ENCODE results near the gene DNM2. TPM values are rescaled to one million over a fixed set of nuclear protein-coding genes. Genes with fewer than 3 reads are reported as not detected.

Gene DNM2
- polyA plus RNA-seq, 2 donors = 68.4 to 87.9 TPM

- H3K27me3 ChIP-seq (ENCODE audit: control insufficient read depth in 1 of 2, insufficient read depth in 2 of 2, low read length in 2 of 2) = no peaks in the 10 kb centered on the region
- H3K4me1 ChIP-seq (ENCODE audit: control insufficient read depth in 2 of 2, insufficient read depth in 2 of 2, low read length in 1 of 2) = no peaks in the 10 kb centered on the region
- H3K27ac ChIP-seq (ENCODE audit: low read depth in 2 of 2, low read length in 1 of 2) = no peak overlapping the region
- no peak overlapping the region for H3K4me3 ChIP-seq (ENCODE audit: low read depth in 1 of 2, low read length in 2 of 2)
- peaks cover 19 to 43% of the 10 kb centered on the region in 2 donors for H3K36me3 ChIP-seq (ENCODE audit: control insufficient read depth in 2 of 2, insufficient read depth in 2 of 2, low read length in 1 of 2)
- no peaks in the 10 kb centered on the region for H3K9me3 ChIP-seq (ENCODE audit: control insufficient read depth in 2 of 2, insufficient read depth in 1 of 2, low read depth in 1 of 2, low read length in 1 of 2)
- 90 to 93% methylated on average over 6 of the region's 6 CpGs for WGBS, 2 donors
Observed at GRCh38 chr19:10826846-10827245, 109.0 kb downstream of the DNM2 start.

GRCh38 chr19:10828981-10829821, 111.3 kb downstream of the DNM2 start:
- no peak overlapping the region for H3K27ac ChIP-seq (ENCODE audit: low read depth in 2 of 2, low read length in 1 of 2)
- no peaks in the 10 kb centered on the region for H3K27me3 ChIP-seq (ENCODE audit: control insufficient read depth in 1 of 2, insufficient read depth in 2 of 2, low read length in 2 of 2)
- 89 to 91% methylated on average over 26 of the region's 26 CpGs for WGBS, 2 donors
- H3K36me3 ChIP-seq (ENCODE audit: control insufficient read depth in 2 of 2, insufficient read depth in 2 of 2, low read length in 1 of 2) = peaks cover 16 to 47% of the 10 kb centered on the region in 2 donors
- H3K4me1 ChIP-seq (ENCODE audit: control insufficient read depth in 2 of 2, insufficient read depth in 2 of 2, low read length in 1 of 2) = no peaks in the 10 kb centered on the region
- H3K9me3 ChIP-seq (ENCODE audit: control insufficient read depth in 2 of 2, insufficient read depth in 1 of 2, low read depth in 1 of 2, low read length in 1 of 2) = no peaks in the 10 kb centered on the region
- no peak overlapping the region for H3K4me3 ChIP-seq (ENCODE audit: low read depth in 1 of 2, low read length in 2 of 2)

- 83 to 88% methylated on average over 16 of the region's 16 CpGs for WGBS, 2 donors
- H3K4me3 ChIP-seq (ENCODE audit: low read depth in 1 of 2, low read length in 2 of 2) = no peak overlapping the region
- no peaks in the 10 kb centered on the region for H3K9me3 ChIP-seq (ENCODE audit: control insufficient read depth in 2 of 2, insufficient read depth in 1 of 2, low read depth in 1 of 2, low read length in 1 of 2)
- H3K36me3 ChIP-seq (ENCODE audit: control insufficient read depth in 2 of 2, insufficient read depth in 2 of 2, low read length in 1 of 2) = peaks cover 16 to 42% of the 10 kb centered on the region in 2 donors
- no peak overlapping the region for H3K27ac ChIP-seq (ENCODE audit: low read depth in 2 of 2, low read length in 1 of 2)
- no peaks in the 10 kb centered on the region for H3K27me3 ChIP-seq (ENCODE audit: control insufficient read depth in 1 of 2, insufficient read depth in 2 of 2, low read length in 2 of 2)
- H3K4me1 ChIP-seq (ENCODE audit: control insufficient read depth in 2 of 2, insufficient read depth in 2 of 2, low read length in 1 of 2) = peaks cover 1 to 3% of the 10 kb centered on the region in 2 donors
Observed at GRCh38 chr19:10829967-10830366, 112.1 kb downstream of the DNM2 start.

GRCh38 chr19:10830370-10830769, 112.5 kb downstream of the DNM2 start:
- WGBS, 2 donors = 83 to 88% methylated on average over 7 of the region's 7 CpGs
- H3K27me3 ChIP-seq (ENCODE audit: control insufficient read depth in 1 of 2, insufficient read depth in 2 of 2, low read length in 2 of 2) = no peaks in the 10 kb centered on the region
- no peak overlapping the region for H3K4me3 ChIP-seq (ENCODE audit: low read depth in 1 of 2, low read length in 2 of 2)
- H3K36me3 ChIP-seq (ENCODE audit: control insufficient read depth in 2 of 2, insufficient read depth in 2 of 2, low read length in 1 of 2) = peaks cover 16 to 40% of the 10 kb centered on the region in 2 donors
- no peaks in the 10 kb centered on the region for H3K9me3 ChIP-seq (ENCODE audit: control insufficient read depth in 2 of 2, insufficient read depth in 1 of 2, low read depth in 1 of 2, low read length in 1 of 2)
- peaks cover 5 to 7% of the 10 kb centered on the region in 2 donors for H3K4me1 ChIP-seq (ENCODE audit: control insufficient read depth in 2 of 2, insufficient read depth in 2 of 2, low read length in 1 of 2)
- peak overlapping the region in 1 of 2 donors; percentile 6 for H3K27ac ChIP-seq (ENCODE audit: low read depth in 2 of 2, low read length in 1 of 2)

- no peak overlapping the region for H3K27ac ChIP-seq (ENCODE audit: low read depth in 2 of 2, low read length in 1 of 2)
- WGBS, 2 donors = 86 to 87% methylated on average over 32 to 33 of the region's 33 CpGs
- no peak overlapping the region for H3K4me3 ChIP-seq (ENCODE audit: low read depth in 1 of 2, low read length in 2 of 2)
- H3K9me3 ChIP-seq (ENCODE audit: control insufficient read depth in 2 of 2, insufficient read depth in 1 of 2, low read depth in 1 of 2, low read length in 1 of 2) = no peaks in the 10 kb centered on the region
- peaks cover 14 to 36% of the 10 kb centered on the region in 2 donors for H3K36me3 ChIP-seq (ENCODE audit: control insufficient read depth in 2 of 2, insufficient read depth in 2 of 2, low read length in 1 of 2)
- H3K4me1 ChIP-seq (ENCODE audit: control insufficient read depth in 2 of 2, insufficient read depth in 2 of 2, low read length in 1 of 2) = peaks cover 5 to 7% of the 10 kb centered on the region in 2 donors
- H3K27me3 ChIP-seq (ENCODE audit: control insufficient read depth in 1 of 2, insufficient read depth in 2 of 2, low read length in 2 of 2) = no peaks in the 10 kb centered on the region
Observed at GRCh38 chr19:10830931-10831779, 113.3 kb downstream of the DNM2 start.

- H3K9me3 ChIP-seq (ENCODE audit: control insufficient read depth in 2 of 2, insufficient read depth in 1 of 2, low read depth in 1 of 2, low read length in 1 of 2) = peaks cover 0 to 3% of the 10 kb centered on the region in 2 donors
- no peak overlapping the region for H3K27ac ChIP-seq (ENCODE audit: low read depth in 2 of 2, low read length in 1 of 2)
- 79% methylated on average over 28 of the region's 28 CpGs for WGBS, 2 donors
- no peak overlapping the region for H3K4me3 ChIP-seq (ENCODE audit: low read depth in 1 of 2, low read length in 2 of 2)
- H3K27me3 ChIP-seq (ENCODE audit: control insufficient read depth in 1 of 2, insufficient read depth in 2 of 2, low read length in 2 of 2) = no peaks in the 10 kb centered on the region
- peaks cover 12 to 28% of the 10 kb centered on the region in 2 donors for H3K36me3 ChIP-seq (ENCODE audit: control insufficient read depth in 2 of 2, insufficient read depth in 2 of 2, low read length in 1 of 2)
- H3K4me1 ChIP-seq (ENCODE audit: control insufficient read depth in 2 of 2, insufficient read depth in 2 of 2, low read length in 1 of 2) = peaks cover 5 to 7% of the 10 kb centered on the region in 2 donors
Observed at GRCh38 chr19:10831987-10832938, 114.4 kb downstream of the DNM2 start.

- WGBS, 2 donors = 81 to 86% methylated on average over 20 of the region's 20 CpGs
- peaks cover 12 to 28% of the 10 kb centered on the region in 2 donors for H3K36me3 ChIP-seq (ENCODE audit: control insufficient read depth in 2 of 2, insufficient read depth in 2 of 2, low read length in 1 of 2)
Observed at GRCh38 chr19:10832939-10833296, 115.0 kb downstream of the DNM2 start.

GRCh38 chr19:10835089-10835753, 117.3 kb downstream of the DNM2 start:
- Histone ChIP-seq H3K9me3 (ENCODE audit: control insufficient read depth in 2 of 2, insufficient read depth in 1 of 2, low read depth in 1 of 2, low read length in 1 of 2) (peaks cover 0 to 5% of the 10 kb centered on the region in 2 donors), H3K36me3 (ENCODE audit: control insufficient read depth in 2 of 2, insufficient read depth in 2 of 2, low read length in 1 of 2) (peaks cover 4 to 19% of the 10 kb centered on the region in 2 donors), H3K4me3 (ENCODE audit: low read depth in 1 of 2, low read length in 2 of 2) (peak overlapping the region; percentile 57 to 61), H3K27me3 (ENCODE audit: control insufficient read depth in 1 of 2, insufficient read depth in 2 of 2, low read length in 2 of 2) (no peaks in the 10 kb centered on the region), H3K4me1 (ENCODE audit: control insufficient read depth in 2 of 2, insufficient read depth in 2 of 2, low read length in 1 of 2) (peaks cover 5 to 7% of the 10 kb centered on the region in 2 donors), H3K27ac (ENCODE audit: low read depth in 2 of 2, low read length in 1 of 2) (peak overlapping the region; percentile 98 to 99)
- 40 to 47% methylated on average over 32 of the region's 32 CpGs for WGBS, 2 donors

More at GRCh38 chr19:10832939-10833296, 115.0 kb downstream of the DNM2 start:
- Histone ChIP-seq H3K4me1 (ENCODE audit: control insufficient read depth in 2 of 2, insufficient read depth in 2 of 2, low read length in 1 of 2) (peaks cover 5 to 7% of the 10 kb centered on the region in 2 donors), H3K9me3 (ENCODE audit: control insufficient read depth in 2 of 2, insufficient read depth in 1 of 2, low read depth in 1 of 2, low read length in 1 of 2) (peaks cover 0 to 3% of the 10 kb centered on the region in 2 donors), H3K27ac (ENCODE audit: low read depth in 2 of 2, low read length in 1 of 2) (no peak overlapping the region), H3K27me3 (ENCODE audit: control insufficient read depth in 1 of 2, insufficient read depth in 2 of 2, low read length in 2 of 2) (no peaks in the 10 kb centered on the region), H3K4me3 (ENCODE audit: low read depth in 1 of 2, low read length in 2 of 2) (no peak overlapping the region)
